HG03575 (cell line): Measurements from ENCODE around the gene IGSF21.

Experiments
- ATAC-seq: cut with Tn5 transposase; IDR thresholded peaks from one replicate; pipeline ENCODE4 v1.9.1; 2021; ENCODE audit not compliant: unreplicated experiment, insufficient number of reproducible peaks, low FRiP score; ENCODE audit errors: extremely low read depth

The IGSF21 gene

DNA sequence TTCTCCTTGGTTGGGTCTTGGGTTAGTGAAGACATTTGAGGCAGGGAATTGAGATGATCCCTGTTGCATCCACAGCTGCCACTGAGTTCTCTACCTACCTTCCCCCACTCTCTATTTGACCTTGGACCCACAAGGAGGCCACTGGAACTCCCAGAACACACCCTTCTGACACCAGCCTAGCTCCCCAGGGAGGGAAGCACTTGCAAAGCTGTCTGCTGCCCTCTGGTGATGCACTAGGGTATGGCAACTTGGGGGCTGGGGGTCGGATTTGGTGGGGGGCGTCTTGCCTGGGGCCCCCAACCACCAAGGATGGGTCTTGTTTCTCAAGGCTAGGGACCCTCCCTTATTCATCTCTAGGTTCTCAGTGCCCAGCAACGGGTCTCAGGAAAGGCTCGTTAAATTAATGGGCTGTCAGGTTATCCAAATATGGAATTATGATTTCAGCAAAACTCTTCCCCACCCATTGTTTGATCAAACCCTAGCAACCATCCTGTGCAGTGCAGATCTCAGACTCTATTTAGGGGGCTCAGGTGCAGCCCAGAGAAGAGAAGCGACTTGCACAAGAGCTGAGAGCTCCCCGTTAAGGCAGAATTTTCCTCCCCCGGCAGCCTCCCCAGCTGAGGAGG lies 195.3 kb downstream of the IGSF21 start:
- ATAC-seq, result no peak

DNA sequence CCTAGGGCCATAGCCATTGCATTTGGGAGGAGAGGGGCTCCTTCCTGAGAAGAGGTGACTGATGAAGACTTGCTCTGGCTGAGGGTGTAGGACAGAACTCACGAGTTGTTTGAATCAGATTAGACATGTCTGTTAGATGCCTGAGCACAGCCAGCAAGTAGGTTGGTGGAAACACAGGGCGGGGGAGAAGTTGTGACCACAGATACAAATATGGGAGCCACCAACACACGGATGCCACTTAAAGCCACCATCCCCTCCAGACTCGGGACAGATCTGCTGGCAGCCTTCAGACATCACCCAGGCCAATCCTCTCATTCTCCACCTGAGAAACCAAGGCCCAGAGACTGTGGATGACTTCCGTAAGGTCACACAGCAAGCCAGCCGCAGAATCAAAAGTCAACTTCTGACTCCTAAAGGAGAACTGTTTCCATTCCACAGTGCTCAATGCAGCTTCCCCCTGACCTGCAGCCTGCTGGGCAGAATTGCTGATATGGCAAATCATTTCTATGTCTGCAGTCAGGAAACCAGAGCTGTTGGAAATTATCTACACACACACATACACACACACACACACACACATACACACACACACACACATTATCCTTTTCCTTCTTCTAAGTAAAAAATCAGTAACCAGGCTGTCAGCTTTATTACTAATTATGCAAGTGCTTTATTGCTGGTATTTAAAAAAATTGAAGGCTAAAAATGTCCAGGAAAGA lies 196.7 kb downstream of the IGSF21 start:
- ATAC-seq, result no peak

- ATAC-seq, result no peak
These were observed 197.7 kb downstream of the IGSF21 start for GRCh38 chr1:18305182-18305795.

GRCh38 chr1:18307329-18307898 lies 199.8 kb downstream of the IGSF21 start:
- no peak for ATAC-seq

DNA sequence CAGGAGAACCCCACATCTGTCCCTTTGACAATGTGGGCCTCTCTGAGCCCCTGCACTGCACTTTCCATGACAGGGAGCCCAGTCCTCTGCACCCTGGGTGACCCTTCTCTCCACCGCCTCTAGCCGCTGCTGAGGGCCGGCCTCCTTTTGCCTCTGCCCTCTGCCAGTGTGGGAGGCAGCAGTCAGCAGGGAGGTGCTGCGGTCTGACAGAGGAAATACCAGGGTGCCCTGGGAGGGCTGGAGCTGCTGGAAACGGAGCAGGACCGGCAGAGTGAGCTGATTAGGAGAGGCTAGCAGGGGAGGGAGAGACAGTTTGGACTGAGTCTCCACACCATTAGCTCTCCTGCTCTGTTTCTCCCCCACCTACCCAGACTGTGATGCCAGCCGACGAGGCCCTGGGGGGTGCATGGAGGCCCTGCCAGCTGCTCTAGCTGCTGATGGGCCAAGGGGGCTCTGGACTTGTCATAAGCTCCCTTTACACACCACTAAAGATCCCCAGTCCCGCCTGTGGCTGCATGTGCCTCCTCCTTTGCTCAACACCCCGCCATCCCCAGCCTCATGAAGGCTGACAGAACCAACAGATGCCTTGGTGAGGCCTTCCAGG lies 202.1 kb downstream of the IGSF21 start:
- no peak for ATAC-seq

DNA sequence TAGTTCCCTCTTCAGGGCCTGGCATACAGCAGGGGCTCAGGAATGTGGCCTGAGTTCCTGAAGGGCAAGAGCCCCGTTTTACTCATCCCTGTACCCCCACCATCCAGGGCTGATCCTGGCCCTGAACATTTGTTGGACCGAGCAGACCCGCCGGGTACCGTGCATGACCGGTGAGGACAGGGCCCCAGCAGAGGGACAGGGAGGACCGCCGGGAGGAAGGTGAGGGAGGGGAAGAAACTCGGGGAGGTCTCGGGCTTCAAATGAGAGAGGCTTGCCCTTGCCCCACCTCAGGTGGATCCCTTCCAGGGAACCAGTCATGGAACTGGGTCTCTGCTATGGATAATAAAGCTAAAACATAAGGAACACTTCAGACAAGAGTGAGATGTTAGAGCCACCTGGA lies 205.4 kb downstream of the IGSF21 start:
- no peak for ATAC-seq

DNA sequence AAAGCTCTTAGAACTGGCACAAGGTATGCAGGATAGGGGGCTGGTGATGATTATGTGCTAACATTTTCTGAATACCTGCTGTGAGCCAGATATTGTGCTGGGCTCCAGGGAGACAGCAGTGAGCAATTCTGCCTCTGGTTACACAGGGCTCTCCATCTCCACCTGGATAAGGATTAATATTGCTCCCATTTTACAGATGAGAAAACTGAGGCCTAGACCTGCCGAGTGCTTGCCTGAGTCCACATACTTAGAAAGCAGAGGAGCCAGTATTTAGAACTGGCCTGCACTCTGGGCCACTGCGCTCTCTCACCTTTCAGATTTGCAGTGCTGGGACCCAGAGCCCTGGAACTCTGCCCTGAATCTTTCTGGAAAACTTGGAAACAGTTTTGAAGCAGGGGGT lies 205.9 kb downstream of the IGSF21 start:
- ATAC-seq, result no peak

DNA sequence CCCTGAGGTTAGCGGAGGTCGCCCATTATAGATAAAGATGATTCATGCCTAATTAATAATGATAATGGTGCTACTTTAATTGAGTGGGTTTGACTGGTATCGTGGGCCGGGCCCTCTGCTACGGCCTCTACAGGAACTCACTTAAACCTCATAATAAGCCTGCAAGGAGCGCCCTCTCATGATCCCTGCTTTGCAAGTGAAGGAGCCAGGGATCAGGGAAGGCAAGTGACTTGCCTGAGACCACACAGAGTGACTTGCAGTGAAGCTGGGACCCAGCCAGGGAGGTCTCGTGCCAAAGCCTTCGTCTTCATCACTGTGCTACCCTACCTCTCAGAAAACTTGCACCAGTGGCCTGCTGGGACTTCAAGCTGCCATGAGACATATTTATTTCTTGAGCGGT lies 206.8 kb downstream of the IGSF21 start:
- ATAC-seq, result no peak

DNA sequence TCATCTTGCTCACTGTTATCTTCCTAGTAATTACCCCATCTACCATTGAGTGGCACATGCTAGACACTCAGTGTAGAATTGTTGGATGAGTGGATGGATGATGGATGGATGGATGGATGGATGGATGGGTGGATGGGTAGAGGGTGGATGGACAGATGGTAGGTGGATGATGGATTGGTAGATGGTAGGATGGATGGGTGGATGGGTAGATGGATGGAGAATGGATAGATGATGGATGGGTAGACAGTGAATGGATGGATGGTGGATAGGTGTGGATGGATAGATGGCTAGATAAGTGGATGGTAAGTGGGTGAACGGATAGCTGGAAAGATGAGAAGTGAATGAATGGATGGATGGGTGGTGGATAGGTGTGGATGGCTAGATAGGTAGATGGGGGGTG lies 207.9 kb downstream of the IGSF21 start:
- no peak for ATAC-seq

- ATAC-seq, result no peak
These were observed 209.2 kb downstream of the IGSF21 start for GRCh38 chr1:18316764-18317163.

DNA sequence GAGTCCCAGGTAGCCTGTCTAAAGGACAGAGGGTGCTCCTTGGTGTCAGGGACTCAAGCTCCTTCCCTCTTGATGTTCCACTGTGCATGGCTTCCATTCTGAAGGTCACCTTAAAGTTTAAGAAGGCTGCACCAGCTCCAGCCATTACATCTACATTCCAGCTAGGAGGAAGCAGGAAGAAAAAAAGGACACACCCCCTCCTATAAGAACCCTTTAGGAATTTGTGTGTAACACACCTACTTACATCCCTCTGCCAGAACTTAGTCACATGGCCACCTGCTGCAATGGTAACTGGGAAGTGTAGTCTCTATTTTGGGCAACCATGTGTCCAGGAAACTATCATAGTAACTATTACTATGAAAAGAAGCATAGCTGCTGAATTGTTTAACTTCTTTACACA lies 211.5 kb downstream of the IGSF21 start:
- no peak for ATAC-seq

DNA sequence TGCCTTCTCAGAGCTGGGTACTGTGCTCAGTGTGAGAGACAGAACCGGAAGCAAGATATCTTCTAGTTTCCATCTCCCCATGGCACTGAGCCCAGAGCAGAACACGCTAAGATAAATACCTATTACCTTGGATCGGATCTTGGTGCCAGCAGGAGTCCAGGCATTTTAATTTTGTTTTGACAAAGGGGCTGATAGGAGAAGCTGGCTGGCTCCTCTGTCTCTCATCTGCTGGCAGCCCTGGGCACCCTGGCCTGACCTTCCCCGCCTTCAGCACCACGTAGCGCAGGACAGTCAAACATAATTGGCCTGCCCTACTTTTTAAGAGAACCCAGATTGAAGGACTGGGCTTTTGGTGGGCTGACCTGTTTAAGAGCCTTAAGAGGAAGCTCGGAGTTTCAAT lies 212.5 kb downstream of the IGSF21 start:
- no peak for ATAC-seq

DNA sequence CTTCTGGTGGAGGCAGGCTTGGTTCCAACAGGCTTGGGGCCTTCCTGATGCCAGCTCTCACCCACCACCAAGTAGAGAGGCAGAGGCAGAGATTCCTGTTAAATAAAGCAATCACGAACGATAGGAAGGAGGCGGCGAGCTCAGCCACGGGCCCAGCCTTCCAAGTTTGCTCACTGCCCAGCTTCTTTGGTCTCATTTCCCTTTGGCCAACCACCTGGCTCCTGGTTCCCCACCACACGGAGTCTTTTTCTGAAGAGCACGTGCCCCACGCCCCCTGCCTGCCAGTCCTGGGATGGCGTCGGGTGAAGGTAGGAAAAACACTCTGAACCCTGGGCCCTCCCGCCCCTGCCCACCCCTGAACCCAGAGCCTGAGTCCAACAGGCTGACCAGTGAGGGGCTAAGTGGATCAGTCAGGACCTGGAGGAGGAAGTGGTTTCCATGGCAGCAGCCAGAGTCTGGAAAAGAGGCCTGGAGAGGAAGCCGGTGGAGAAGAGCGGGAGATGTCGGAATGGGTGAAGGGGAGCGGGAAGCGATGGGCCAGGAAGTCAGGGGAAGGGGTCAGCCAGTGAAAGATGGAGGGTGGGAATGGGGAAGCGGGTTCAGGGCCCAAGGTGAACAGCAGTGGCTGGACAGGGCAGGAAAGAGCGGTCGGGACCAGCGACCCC lies 214.9 kb downstream of the IGSF21 start:
- no peak for ATAC-seq

DNA sequence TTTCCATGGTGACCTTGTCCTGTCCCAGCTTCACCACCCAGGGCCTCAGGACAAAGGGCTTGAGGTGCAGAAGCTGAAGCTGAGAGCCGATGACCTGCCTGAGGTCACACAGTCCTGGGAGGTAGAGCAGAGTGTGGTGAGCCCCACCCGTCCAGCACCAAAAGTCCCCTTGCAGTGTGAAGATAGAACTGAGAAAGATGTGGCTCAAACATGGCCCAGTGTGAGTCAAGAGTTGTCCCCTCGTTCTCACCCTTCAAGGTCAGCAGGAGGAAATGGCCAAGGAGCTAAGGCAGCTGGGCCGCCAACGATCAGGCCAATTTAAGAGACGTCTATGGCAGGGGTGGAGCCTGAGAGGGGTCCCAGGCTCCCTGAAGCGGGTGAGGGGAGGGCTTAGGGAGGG lies 215.7 kb downstream of the IGSF21 start:
- no peak for ATAC-seq

DNA sequence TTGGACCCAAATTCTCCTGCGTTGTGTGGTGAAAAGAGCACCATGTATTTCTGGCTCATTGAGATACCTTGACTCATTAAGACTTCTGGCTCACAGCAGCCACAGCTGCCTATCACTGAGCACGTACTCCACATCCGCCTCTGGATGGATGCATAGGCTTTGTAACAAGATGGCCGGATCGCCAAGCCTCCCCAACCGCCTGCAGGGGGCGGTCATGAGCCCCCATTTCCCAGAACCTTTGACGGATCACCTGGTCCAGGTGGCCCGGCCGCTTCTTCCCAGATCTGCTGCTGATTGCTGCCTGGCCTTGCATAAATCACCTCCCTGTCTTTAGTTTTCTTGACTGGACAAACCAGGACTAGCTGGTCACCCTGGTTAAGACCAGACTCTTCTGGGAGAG lies 216.6 kb downstream of the IGSF21 start:
- no peak for ATAC-seq

- no peak for ATAC-seq
These were observed 217.5 kb downstream of the IGSF21 start for GRCh38 chr1:18325136-18325535.

- ATAC-seq, result no peak
These were observed 218.8 kb downstream of the IGSF21 start for GRCh38 chr1:18326211-18326897.

- ATAC-seq, result no peak
These were observed 220.1 kb downstream of the IGSF21 start for GRCh38 chr1:18327650-18328049.

GRCh38 chr1:18328803-18329202 lies 221.2 kb downstream of the IGSF21 start:
- ATAC-seq, result no peak
